ENCODE measurements around the gene CCDC74B.

GRCh38 chr2:130150181-130151144, 5.6 kb upstream of the CCDC74B start:
- TF ChIP-seq CTCF (conservative IDR thresholded peaks at IDR 0.05; ENCODE audit: low read length): no peak
- no peak for TF ChIP-seq EZH2phosphoT487 (IDR thresholded peaks at IDR 0.05; ENCODE audit: borderline replicate concordance)

Data from Loucy (cell line).